Activated T-cell treated with anti-CD3 and anti-CD28 coated beads for 1 hour (primary cell): ENCODE measurements around the gene FALEC.

Source experiments
- DNase-seq: peaks from one replicate; pipeline ENCODE4 v3.0.0-alpha.2; 2020; ENCODE audit warnings: low read depth

Gene FALEC

GRCh38 chr1:150511985-150512660, 3.4 kb upstream of the FALEC start:
- no peak for DNase-seq

DNA sequence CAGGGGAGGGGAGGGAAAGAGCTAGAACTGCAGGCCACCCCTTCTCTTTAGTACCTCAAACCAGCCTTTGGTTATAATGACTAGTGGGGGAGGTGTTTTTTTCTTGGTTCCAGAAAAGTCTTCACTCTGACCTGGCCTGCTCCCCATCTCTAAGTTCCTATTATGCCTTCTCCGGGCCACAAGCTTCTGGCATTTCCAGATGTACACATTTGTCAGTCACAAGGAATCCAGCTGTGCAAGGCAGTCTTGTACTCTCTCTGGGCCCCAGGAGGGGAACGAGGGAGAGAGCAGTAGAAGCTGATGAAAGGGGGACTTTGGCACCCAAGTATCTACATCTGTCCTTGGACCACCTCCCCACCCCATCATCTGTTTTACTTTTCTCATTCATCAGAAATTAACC, 2.7 kb upstream of the FALEC start:
- DNase-seq: no peak

DNA sequence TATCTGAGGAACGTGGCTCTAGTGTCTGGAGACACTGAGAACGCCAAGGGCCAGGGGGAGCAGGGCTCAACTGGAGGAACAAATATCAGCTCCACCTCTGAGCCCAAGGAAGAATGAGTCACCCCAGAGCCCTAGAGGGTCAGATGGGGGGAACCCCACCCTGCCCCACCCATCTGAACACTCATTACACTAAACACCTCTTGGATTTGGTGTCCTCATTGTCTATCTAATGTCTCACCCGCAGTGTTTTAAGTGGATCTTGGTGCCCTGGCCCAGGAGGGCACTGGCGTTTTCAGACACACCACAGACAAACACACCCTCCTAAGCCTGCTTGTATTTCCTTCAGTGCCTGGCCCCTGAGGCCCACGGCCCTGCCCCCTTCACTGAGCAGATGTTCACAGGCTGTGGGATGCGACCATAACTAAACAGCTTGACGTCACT, 2.2 kb upstream of the FALEC start:
- DNase-seq: no peak

GRCh38 chr1:150514260-150514659, 1.3 kb upstream of the FALEC start:
- DNase-seq: no peak

DNA sequence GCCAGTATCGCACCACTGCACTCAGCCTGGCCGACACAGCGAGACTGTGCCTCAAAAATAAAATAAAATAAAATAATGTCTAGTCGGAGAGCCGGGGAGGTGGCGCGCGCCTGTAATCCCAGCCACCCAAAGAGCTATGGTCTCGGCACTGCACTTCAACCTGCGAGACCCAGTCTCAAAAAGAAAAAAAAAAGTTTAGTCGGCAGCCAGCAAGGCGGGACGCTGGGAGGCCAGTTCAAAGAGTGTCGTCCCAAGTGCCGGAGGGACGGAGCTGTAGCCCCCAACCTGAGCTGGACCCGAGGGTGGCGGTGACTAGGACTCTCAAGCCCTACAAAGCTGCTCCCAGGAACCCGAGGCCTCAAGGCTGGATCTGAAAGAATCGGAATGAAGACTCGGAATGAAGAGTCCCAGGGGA, 632 bp upstream of the FALEC start:
- no peak for DNase-seq

GRCh38 chr1:150516050-150516591, 569 bp downstream of the FALEC start:
- DNase-seq: no peak

DNA sequence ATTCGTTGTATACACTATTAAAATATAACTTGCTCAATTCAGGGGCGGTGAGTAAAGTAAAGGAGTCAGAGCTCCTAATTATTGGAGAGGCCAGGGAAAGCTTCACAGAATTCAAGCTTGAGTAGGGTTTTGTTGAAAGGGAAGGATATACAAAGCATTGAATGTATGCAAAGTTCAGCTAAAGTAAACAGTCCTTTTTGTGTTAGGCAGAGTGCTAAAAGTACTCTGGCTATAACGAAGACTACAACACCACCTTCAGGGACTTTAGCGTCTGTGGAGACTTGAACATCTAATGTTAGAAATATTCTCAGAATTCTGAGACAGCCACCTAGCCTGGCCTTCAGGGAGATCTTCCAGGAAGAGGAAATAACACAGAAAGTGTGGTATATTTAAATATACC, 1.1 kb downstream of the FALEC start:
- no peak for DNase-seq

DNA sequence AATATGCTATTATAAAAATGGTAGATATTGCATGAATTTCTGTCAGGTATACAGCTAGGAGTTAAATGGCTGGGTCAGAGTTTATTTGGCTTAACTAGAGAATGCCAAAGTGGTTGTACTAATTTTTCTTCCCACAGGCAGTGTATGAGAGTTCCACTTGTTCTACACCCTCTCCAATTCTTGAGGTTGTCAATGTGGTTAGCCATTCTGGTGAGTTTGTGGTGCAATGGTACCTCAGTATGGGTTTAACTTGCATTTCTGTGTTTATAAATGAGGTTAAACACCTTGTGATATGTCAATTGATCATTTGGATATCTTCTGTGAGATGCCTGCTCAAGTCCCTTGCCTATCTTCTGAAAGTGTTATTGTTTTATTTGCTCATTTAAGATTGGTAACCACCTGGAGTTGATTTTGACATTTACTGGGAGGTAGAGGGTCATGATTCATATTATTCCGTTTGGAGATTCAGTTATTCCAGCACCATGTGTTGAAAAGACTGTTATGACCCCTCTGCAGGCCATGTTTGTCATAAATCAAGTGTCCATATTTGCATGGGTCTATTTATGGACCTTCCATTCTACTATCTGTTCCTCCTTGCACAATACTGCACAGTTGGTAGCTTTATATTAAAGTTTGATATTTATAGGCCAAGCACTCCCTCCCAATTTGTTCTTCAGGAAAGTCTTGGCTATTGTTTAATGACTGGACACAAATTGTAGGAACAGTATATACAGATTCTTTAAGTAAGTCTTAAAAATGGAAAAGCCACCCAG, 5.8 kb downstream of the FALEC start:
- DNase-seq: no peak

- DNase-seq: no peak
Observed at GRCh38 chr1:150525348-150525747, 9.8 kb downstream of the FALEC start.

- no peak for DNase-seq
Observed at GRCh38 chr1:150528196-150528595, 12.6 kb downstream of the FALEC start.

DNA sequence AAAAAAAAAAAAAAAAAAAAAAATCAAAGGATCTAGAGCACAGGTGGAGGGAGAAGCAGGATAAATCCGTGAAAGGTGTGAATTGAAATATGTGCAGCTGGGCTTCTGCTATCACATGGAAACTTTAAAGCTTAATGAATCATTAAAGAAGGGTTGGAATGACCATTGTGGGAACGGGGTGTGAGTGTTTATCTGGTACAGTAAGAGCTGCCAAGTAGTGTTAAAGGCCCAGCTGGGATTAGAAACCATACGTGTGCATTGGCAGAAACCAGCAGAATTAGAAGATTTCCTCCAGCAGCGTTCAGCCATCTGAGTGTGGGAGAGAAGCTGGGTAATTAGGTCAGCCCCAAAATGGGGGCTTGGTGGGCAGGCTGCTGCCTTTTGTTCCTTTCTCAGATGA, 13.5 kb downstream of the FALEC start:
- no peak for DNase-seq

DNA sequence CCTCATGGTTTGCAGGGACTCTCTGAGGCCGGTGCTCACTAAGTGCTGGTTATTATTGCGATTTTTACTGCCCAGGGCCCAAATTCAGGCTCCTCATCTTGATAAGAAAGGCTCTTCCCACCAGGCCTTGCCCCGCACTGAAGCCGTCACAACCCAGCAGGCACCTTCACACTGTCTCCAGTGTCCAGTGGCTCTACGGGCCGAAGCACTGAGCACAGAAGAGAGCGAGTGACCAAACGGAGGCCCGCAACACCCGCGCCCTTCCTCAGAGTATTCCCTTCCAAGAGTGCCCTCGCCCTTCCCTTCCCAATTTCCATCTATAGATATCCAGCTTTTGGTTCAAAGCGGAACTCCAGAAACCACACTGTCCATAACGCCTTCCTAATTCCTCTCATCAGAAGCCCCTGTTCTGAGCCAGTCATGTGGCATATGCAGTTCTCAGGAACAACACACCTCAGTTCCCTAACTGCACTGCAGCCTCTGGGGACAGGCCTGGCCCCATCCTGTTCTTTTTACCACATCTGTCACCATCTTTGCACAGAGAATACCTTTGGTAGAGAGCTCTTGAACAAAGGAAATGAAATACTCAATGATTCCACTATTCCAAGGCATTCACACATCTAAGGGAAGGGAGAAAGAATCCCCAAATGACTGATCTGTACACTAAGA, 15.1 kb downstream of the FALEC start:
- DNase-seq: no peak

- DNase-seq: no peak
Observed at GRCh38 chr1:150532860-150533259, 17.3 kb downstream of the FALEC start.

DNA sequence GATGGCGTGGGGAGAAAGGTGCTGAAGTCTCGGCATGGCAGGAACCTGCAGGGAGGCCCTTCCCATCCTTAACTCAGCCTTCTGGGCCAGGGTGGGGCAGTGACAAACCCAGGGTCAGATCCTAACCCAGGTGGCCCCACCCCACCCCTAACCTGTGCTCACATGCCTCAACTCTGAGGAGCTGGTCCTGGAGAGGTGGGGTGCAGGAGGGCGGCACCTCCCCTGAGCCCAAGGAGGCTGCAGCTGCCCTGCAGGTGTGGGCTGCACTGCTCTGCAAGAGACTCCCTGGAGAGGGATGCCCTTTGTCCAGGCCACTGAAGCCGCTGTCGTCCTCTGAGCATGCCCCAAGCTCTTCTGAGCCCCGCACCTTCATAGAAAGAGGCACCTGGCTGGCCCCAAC, 18.4 kb downstream of the FALEC start:
- DNase-seq: no peak

DNA sequence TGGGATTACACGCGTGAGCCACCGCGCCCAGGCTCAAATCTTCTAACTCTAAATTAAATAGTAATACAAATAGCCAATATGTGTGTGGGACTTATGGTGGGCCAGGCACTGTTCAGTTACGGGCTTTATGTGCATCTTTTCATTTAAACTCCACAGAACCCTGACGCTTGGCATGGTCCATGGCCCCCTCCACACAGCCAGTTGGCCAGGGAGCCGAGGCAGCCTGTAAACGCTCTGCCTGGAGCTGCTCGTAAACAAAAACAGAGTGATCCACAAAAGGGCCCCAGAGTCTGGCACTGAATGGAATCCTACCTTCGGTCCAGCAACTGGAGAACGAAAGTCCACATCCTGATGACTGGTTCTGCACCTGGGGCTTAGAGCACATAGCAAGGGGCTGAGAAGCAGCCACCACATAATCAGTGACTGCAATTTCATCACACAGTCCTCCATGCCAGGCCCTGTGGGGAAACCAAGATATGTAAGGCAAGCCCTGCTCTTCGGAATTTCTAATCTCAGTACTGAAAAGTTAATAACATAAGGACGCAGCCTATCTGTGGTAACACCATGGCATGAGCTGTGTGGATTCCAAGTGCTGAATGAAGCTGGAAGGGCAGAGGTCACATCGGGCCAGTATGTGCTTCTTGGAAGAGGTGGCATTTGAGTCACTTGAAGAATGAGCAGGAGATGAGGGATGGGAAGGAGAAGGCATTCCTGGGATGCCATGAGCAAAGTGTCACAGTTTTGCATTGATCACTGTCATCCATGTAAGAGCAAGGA, 20.1 kb downstream of the FALEC start:
- no peak for DNase-seq

DNA sequence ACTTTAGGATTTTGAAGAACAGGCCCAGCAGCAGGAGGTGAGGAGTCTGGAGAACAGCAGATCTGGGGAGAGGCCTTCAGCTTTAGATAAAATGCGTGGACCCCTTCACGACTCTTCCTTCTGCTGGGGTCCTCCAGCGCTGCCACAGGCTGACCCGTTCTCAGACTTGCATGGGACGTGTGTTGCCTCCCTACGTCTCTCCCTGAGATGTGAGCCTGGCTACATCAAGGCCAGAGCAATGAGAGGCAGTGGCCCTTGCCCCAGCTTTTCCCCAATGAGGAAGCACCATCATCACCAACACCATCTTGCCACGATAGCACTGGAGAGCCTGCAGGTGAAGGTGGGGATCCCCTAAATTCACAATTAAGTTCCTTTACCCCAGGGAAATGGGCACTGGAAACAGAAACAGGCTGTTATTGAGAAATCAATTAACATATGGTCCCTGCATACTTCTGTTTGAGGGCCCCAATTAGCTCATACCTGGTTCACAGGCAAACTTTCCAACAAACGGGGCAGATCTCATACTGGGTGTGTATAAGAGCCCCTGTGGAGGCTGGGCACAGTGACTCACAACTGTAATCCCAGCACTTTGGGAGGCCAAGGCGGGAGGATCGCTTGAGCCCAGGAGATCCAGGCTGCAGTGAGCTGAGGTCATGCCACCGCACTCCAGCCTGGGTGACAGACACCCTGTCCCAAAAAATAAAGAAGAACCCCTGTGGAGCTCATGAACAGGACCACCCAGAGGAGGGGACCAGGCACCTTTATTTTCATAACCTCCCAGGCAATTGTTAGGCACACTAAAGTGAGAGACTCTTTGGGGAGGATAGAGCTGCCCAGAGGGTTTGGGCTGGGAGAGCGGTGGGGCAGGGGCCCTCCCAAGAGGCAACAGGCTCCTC, 21.5 kb downstream of the FALEC start:
- no peak for DNase-seq

GRCh38 chr1:150537732-150538684, 22.5 kb downstream of the FALEC start:
- no peak for DNase-seq

- no peak for DNase-seq
Observed at GRCh38 chr1:150543500-150544143, 28.1 kb downstream of the FALEC start.

DNA sequence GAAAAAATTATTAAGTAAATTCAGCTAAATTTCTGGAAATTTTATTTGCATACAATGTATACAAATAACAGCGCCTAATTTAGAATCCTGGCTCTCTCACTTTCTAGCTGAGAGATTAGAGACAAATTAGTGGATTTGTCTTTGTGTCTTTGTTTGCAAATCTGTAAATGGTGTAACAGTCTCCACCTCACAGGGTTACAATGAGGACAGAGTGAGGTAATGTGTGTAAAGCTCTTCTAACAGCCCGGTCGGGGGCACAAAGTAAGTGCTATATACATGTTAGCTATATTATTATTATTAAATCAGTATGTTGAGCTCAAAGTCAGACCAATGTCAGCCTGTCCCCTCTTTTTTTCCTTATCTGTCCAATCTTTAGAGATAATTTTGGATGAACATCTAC, 28.7 kb downstream of the FALEC start:
- DNase-seq: no peak
